Mesothelial cell of epicardium (in vitro differentiated cells): ENCODE results near the gene CLASP1. TPM values are rescaled to one million over a fixed set of nuclear protein-coding genes. Genes with fewer than 3 reads are reported as not detected.

Experiments
- DNase-seq, 2 experiments: peaks; one replicate each; pipeline ENCODE4 v3.0.0; 2021; ENCODE audit warnings: low spot score in 2 of 2; ENCODE audit not compliant: unreplicated experiment in 2 of 2
- H3K27ac Mint-ChIP-seq: 2 replicates; pipeline ENCODE4 v1.8.0; 2021; ENCODE audit warnings: mixed read lengths
- H3K27me3 Mint-ChIP-seq: 2 replicates; pipeline ENCODE4 v1.8.0; 2021; ENCODE audit warnings: low read depth, mixed read lengths
- H3K36me3 Mint-ChIP-seq: 2 replicates; pipeline ENCODE4 v1.8.0; 2021; ENCODE audit warnings: mixed read lengths
- H3K4me1 Mint-ChIP-seq: 2 replicates; pipeline ENCODE4 v1.8.0; 2021; ENCODE audit warnings: mixed read lengths
- H3K4me3 Mint-ChIP-seq: 2 replicates; pipeline ENCODE4 v1.8.0; 2021; ENCODE audit warnings: mild to moderate bottlenecking, moderate library complexity, mixed read lengths
- H3K9me3 Mint-ChIP-seq: 2 replicates; pipeline ENCODE4 v1.8.0; 2021; ENCODE audit warnings: mixed read lengths
- CTCF ChIP-seq: fragments of 200-600 bp; sonication (generic); IDR thresholded peaks from one replicate; pipeline ENCODE4 v1.5.0; 2021; ENCODE audit warnings: antibody characterized with exemption; ENCODE audit not compliant: unreplicated experiment
- total RNA-seq: library from RNA; stranded (reverse); gene quantifications from 3 replicates; pipeline ENCODE4 v1.2.1, GENCODE V29; 2021

CLASP1 gene
- total RNA-seq, 1 donor from 2014 or later = 99.8 TPM

GRCh38 chr2:121638333-121638732 is 10.9 kb downstream of the CLASP1 start:
- no peak overlapping the region for H3K4me3 Mint-ChIP-seq
- H3K27me3 Mint-ChIP-seq = no peaks in the 10 kb centered on the region
- no peak for DNase-seq
- peaks cover 5% of the 10 kb centered on the region for H3K4me1 Mint-ChIP-seq
- TF ChIP-seq CTCF = no peak
- H3K9me3 Mint-ChIP-seq = peaks cover 19% of the 10 kb centered on the region
- H3K36me3 Mint-ChIP-seq = peaks cover 20% of the 10 kb centered on the region
- H3K27ac Mint-ChIP-seq = no peak overlapping the region

GRCh38 chr2:121635371-121635770 is 13.9 kb downstream of the CLASP1 start:
- no peak overlapping the region for H3K27ac Mint-ChIP-seq
- DNase-seq = no peak
- peaks cover 5% of the 10 kb centered on the region for H3K4me1 Mint-ChIP-seq
- peaks cover 19% of the 10 kb centered on the region for H3K9me3 Mint-ChIP-seq
- no peak for TF ChIP-seq CTCF
- H3K4me3 Mint-ChIP-seq = no peak overlapping the region
- H3K36me3 Mint-ChIP-seq = peaks cover 20% of the 10 kb centered on the region
- no peaks in the 10 kb centered on the region for H3K27me3 Mint-ChIP-seq

GRCh38 chr2:121634354-121635307 is 14.6 kb downstream of the CLASP1 start:
- H3K36me3 Mint-ChIP-seq = peaks cover 18% of the 10 kb centered on the region
- no peak for DNase-seq
- H3K27me3 Mint-ChIP-seq = no peaks in the 10 kb centered on the region
- no peak for TF ChIP-seq CTCF
- H3K27ac Mint-ChIP-seq = peak overlapping the region; percentile 51
- no peak overlapping the region for H3K4me3 Mint-ChIP-seq
- H3K9me3 Mint-ChIP-seq = peaks cover 19% of the 10 kb centered on the region
- H3K4me1 Mint-ChIP-seq = peaks cover 5% of the 10 kb centered on the region

GRCh38 chr2:121633463-121633862 is 15.8 kb downstream of the CLASP1 start:
- H3K4me3 Mint-ChIP-seq = no peak overlapping the region
- H3K4me1 Mint-ChIP-seq = peaks cover 5% of the 10 kb centered on the region
- DNase-seq = no peak
- no peak for TF ChIP-seq CTCF
- H3K9me3 Mint-ChIP-seq = peaks cover 16% of the 10 kb centered on the region
- no peak overlapping the region for H3K27ac Mint-ChIP-seq
- H3K27me3 Mint-ChIP-seq = no peaks in the 10 kb centered on the region
- peaks cover 14% of the 10 kb centered on the region for H3K36me3 Mint-ChIP-seq

GRCh38 chr2:121627525-121628050 is 21.7 kb downstream of the CLASP1 start:
- peaks cover 12% of the 10 kb centered on the region for H3K36me3 Mint-ChIP-seq
- no peak overlapping the region for H3K4me3 Mint-ChIP-seq
- H3K27ac Mint-ChIP-seq = no peak overlapping the region

More at GRCh38 chr2:121627525-121628050, 21.7 kb downstream of the CLASP1 start:
- H3K27me3 Mint-ChIP-seq = no peaks in the 10 kb centered on the region
- TF ChIP-seq CTCF = no peak
- H3K9me3 Mint-ChIP-seq = peaks cover 9% of the 10 kb centered on the region
- H3K4me1 Mint-ChIP-seq = no peaks in the 10 kb centered on the region
- DNase-seq = no peak
